A549 (cell line): ENCODE measurements around the gene LZTFL1. TPM values are rescaled to one million over a fixed set of nuclear protein-coding genes. Genes with fewer than 3 reads are reported as not detected.

ENCODE experiments used
- ATAC-seq, 2 experiments: fragments of 200-7000 bp in 1 of 2; fragments of >200 bp in 1 of 2; cut with Nextera tagmentation in 1 of 2; cut with Tn5 transposase in 1 of 2; 3 replicates each; pipeline versions ENCODE4 v1.8.0 to v1.9.1; 2018 to 2020; ENCODE audit warnings: mild to moderate bottlenecking in 1 of 2, moderate library complexity in 1 of 2
- CTCF ChIA-PET: fragments of 300-600 bp; sonication (Branson Sonifier 250); formaldehyde crosslinking; extraction: SDS; loops from one replicate; lab custom pipeline; 2021; ENCODE audit warnings: antibody characterized with exemption, inconsistent platforms; lab: Yijun Ruan, JAX
- POLR2A ChIA-PET: fragments of 350-600 bp; formaldehyde crosslinking; extraction: SDS; loops from one replicate; lab custom pipeline; 2021; ENCODE audit warnings: antibody characterized with exemption, inconsistent platforms; lab: Yijun Ruan, JAX
- DNase-seq, 2 experiments: peaks; one replicate each; pipeline versions ENCODE4 v3.0.0 to v3.0.0-alpha.2; 2011 to 2016; ENCODE audit warnings: low read depth in 1 of 2, low spot score in 1 of 2
- FAIRE-seq: peaks from 2 replicates; lab custom pipeline; 2011; peaks lifted over from hg19 to GRCh38; lab: Jason Lieb, UNC
- H3K27ac ChIP-seq, 2 experiments: fragments of >200 bp; sonication (Bioruptor Twin); formaldehyde crosslinking; 3 replicates each; pipeline ENCODE4 v1.5.1; 2016 to 2017
- H3K4me1 ChIP-seq: fragments of >200 bp; sonication (Bioruptor Twin); formaldehyde crosslinking; 3 replicates; pipeline ENCODE4 v1.6.1; 2016
- H3K4me2 ChIP-seq: fragments of >200 bp; sonication (Bioruptor Twin); formaldehyde crosslinking; 3 replicates; pipeline ENCODE4 v1.6.1; 2016
- H3K4me3 ChIP-seq: fragments of >200 bp; sonication (Bioruptor Twin); formaldehyde crosslinking; 3 replicates; pipeline ENCODE4 v1.5.1; 2016
- H3K9me3 ChIP-seq: fragments of >200 bp; sonication (Bioruptor Twin); formaldehyde crosslinking; 3 replicates; pipeline ENCODE4 v1.6.1; 2016
- CBX2 ChIP-seq: fragments of 200-600 bp; sonication (generic); IDR thresholded peaks from 2 replicates; pipeline ENCODE4 v1.6.1; 2016; ENCODE audit warnings: low read depth, mild to moderate bottlenecking, borderline replicate concordance
- CBX8 ChIP-seq: fragments of 200-600 bp; sonication (generic); IDR thresholded peaks from 2 replicates; pipeline ENCODE4 v1.6.1; 2016
- CTCF ChIP-seq: fragments of >200 bp; sonication (Bioruptor Twin); formaldehyde crosslinking; IDR thresholded peaks from 3 replicates; pipeline ENCODE4 v1.5.1; 2016
- EHMT2 ChIP-seq: fragments of 200-600 bp; sonication (generic); IDR thresholded peaks from 2 replicates; pipeline ENCODE4 v1.6.1; 2016; ENCODE audit warnings: antibody characterized with exemption, low read depth, mild to moderate bottlenecking, moderate library complexity
- ELK1 ChIP-seq: fragments of 150-350 bp; IDR thresholded peaks from 2 replicates; pipeline ENCODE4 v1.6.1; 2014; ENCODE audit warnings: low read depth, mild to moderate bottlenecking, low read length
- EP300 ChIP-seq, 2 experiments: fragments of >200 bp; sonication (Bioruptor Twin); formaldehyde crosslinking; IDR thresholded peaks; 2 replicates in 1 of 2; 3 replicates in 1 of 2; pipeline ENCODE4 v1.6.1; 2016 to 2017
- ESRRA ChIP-seq: fragments of 150-350 bp; IDR thresholded peaks from 2 replicates; pipeline ENCODE4 v1.6.1; 2014; ENCODE audit warnings: mild to moderate bottlenecking, low read length, borderline replicate concordance
- GATA3 ChIP-seq: IDR thresholded peaks from 2 replicates; pipeline ENCODE4 v1.6.1; 2012; ENCODE audit warnings: borderline replicate concordance
- HOXB13 ChIP-seq: fragments of 250-450 bp; sonication (Bioruptor Pico); IDR thresholded peaks from 2 replicates; pipeline ENCODE4 v1.5.0; 2020; ENCODE audit warnings: low read depth, mild to moderate bottlenecking, moderate library complexity
- HOXB5 ChIP-seq: fragments of 250-450 bp; sonication (Bioruptor Pico); IDR thresholded peaks from 2 replicates; pipeline ENCODE4 v1.5.0; 2020; ENCODE audit warnings: mild to moderate bottlenecking, moderate library complexity
- NFE2L2 ChIP-seq: fragments of 150-350 bp; conservative IDR thresholded peaks from 2 replicates; pipeline ENCODE4 v1.6.1; 2014; ENCODE audit warnings: low read length
- PHF8 ChIP-seq: fragments of 200-600 bp; sonication (generic); IDR thresholded peaks from 2 replicates; pipeline ENCODE4 v1.6.1; 2016; ENCODE audit warnings: low read depth, mild to moderate bottlenecking, antibody characterized with exemption, moderate library complexity, borderline replicate concordance
- RAD21 ChIP-seq, 2 experiments: fragments of >200 bp in 1 of 2; sonication (Bioruptor Twin) in 1 of 2; formaldehyde crosslinking in 1 of 2; IDR thresholded peaks in 1 of 2; conservative IDR thresholded peaks in 1 of 2; 2 replicates in 1 of 2; 3 replicates in 1 of 2; pipeline ENCODE4 v1.6.1; 2012 to 2018; ENCODE audit warnings: inconsistent platforms in 1 of 2
- RFX5 ChIP-seq: fragments of 450-650 bp; IDR thresholded peaks from 2 replicates; pipeline ENCODE4 v1.7.1; 2014; ENCODE audit warnings: antibody characterized with exemption, mild to moderate bottlenecking, moderate library complexity
- RNF2 ChIP-seq: fragments of 200-600 bp; sonication (generic); IDR thresholded peaks from 2 replicates; pipeline ENCODE4 v1.6.1; 2016; ENCODE audit warnings: low read depth, mild to moderate bottlenecking, antibody characterized with exemption, moderate library complexity, borderline replicate concordance
- TFCP2L1 ChIP-seq: fragments of 250-450 bp; sonication (Bioruptor Pico); IDR thresholded peaks from 2 replicates; pipeline ENCODE4 v1.5.0; 2021; ENCODE audit warnings: mild to moderate bottlenecking
- TP53 ChIP-seq: fragments of 250-450 bp; sonication (Bioruptor Pico); IDR thresholded peaks from 2 replicates; pipeline ENCODE4 v1.5.0; 2021; ENCODE audit warnings: mild to moderate bottlenecking, moderate library complexity
- ZFP36 ChIP-seq: fragments of 450-650 bp; IDR thresholded peaks from 2 replicates; pipeline ENCODE4 v1.6.1; 2014; ENCODE audit warnings: borderline replicate concordance; ENCODE audit not compliant: partially characterized antibody
- ZSCAN20 ChIP-seq: fragments of 250-450 bp; sonication (Bioruptor Pico); IDR thresholded peaks from 2 replicates; pipeline ENCODE4 v1.8.0; 2022; ENCODE audit warnings: mild to moderate bottlenecking, moderate library complexity
- WGBS: methylation state at CpG from one replicate; pipeline ENCODE4 v1.1.6; 2017; ENCODE audit errors: missing lambda C conversion rate; 5-methylcytosine and 5-hydroxymethylcytosine counted together
- polyA plus RNA-seq, 4 experiments: library from polyadenylated mRNA; depleted of rRNA in 3 of 4; stranded (reverse); fragments of >200 nt; fragmentation: RNase III in 1 of 4; extraction: RNeasy Plus Mini Kit Qiagen cat#74134 plus additional on column Dnase treatment in 1 of 4; gene quantifications; 2 replicates in 3 of 4; 3 replicates in 1 of 4; pipeline ENCODE4 v1.2.3, GENCODE V29; 2011 to 2017
- TF ChIP-seq, protein P1 (sequence below): fragments of 200-600 bp; sonication (generic); IDR thresholded peaks from 2 replicates; pipeline ENCODE4 v1.6.1; 2016; ENCODE audit warnings: antibody characterized with exemption, mild to moderate bottlenecking, moderate library complexity
- TF ChIP-seq, protein P2 (sequence below): IDR thresholded peaks from 2 replicates; pipeline ENCODE4 v1.6.1; 2012
- TF ChIP-seq, protein P3 (sequence below): IDR thresholded peaks from 2 replicates; pipeline ENCODE4 v1.6.1; 2012; ENCODE audit warnings: low read depth, borderline replicate concordance

LZTFL1 gene
- polyA plus RNA-seq, 2 of the 4 experiments (the other 2 are of a cell fraction), result 10.8 to 25.0 TPM

- Histone ChIP-seq H3K4me1 (peaks cover 19% of the 10 kb centered on the region), H3K4me2 (no peak overlapping the region), H3K9me3 (peaks cover 15% of the 10 kb centered on the region; the same call in 2 of the 3 replicates), H3K4me3 (no peak overlapping the region), H3K27ac (no peak overlapping the region)
- ChIA-PET POLR2A (interaction anchor here (0.6 kb wide), 1 partner anchor 179 kb away, joined by 4 read pairs; no protein-coding TSS in a partner anchor), CTCF (interaction anchor here (0.7 to 1.1 kb wide), 2 partner anchors 54 to 113 kb away, joined by 3 read pairs; no protein-coding TSS in a partner anchor)
- DNase-seq, result no peak
- TF ChIP-seq ELK1 (no peak), ESRRA (no peak), ZSCAN20 (CRISPR knock-in tag) (no peak), ZFP36 (no peak), PHF8 (no peak), NFE2L2 (no peak), GATA3 (no peak), TFCP2L1 (no peak), TP53 (CRISPR knock-in tag) (no peak), CBX8 (no peak), CTCF (no peak)
- TF ChIP-seq, protein P1, sequence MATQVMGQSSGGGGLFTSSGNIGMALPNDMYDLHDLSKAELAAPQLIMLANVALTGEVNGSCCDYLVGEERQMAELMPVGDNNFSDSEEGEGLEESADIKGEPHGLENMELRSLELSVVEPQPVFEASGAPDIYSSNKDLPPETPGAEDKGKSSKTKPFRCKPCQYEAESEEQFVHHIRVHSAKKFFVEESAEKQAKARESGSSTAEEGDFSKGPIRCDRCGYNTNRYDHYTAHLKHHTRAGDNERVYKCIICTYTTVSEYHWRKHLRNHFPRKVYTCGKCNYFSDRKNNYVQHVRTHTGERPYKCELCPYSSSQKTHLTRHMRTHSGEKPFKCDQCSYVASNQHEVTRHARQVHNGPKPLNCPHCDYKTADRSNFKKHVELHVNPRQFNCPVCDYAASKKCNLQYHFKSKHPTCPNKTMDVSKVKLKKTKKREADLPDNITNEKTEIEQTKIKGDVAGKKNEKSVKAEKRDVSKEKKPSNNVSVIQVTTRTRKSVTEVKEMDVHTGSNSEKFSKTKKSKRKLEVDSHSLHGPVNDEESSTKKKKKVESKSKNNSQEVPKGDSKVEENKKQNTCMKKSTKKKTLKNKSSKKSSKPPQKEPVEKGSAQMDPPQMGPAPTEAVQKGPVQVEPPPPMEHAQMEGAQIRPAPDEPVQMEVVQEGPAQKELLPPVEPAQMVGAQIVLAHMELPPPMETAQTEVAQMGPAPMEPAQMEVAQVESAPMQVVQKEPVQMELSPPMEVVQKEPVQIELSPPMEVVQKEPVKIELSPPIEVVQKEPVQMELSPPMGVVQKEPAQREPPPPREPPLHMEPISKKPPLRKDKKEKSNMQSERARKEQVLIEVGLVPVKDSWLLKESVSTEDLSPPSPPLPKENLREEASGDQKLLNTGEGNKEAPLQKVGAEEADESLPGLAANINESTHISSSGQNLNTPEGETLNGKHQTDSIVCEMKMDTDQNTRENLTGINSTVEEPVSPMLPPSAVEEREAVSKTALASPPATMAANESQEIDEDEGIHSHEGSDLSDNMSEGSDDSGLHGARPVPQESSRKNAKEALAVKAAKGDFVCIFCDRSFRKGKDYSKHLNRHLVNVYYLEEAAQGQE, result no peak
- TF ChIP-seq, protein P2, sequence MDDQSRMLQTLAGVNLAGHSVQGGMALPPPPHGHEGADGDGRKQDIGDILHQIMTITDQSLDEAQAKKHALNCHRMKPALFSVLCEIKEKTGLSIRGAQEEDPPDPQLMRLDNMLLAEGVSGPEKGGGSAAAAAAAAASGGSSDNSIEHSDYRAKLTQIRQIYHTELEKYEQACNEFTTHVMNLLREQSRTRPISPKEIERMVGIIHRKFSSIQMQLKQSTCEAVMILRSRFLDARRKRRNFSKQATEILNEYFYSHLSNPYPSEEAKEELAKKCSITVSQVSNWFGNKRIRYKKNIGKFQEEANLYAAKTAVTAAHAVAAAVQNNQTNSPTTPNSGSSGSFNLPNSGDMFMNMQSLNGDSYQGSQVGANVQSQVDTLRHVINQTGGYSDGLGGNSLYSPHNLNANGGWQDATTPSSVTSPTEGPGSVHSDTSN, result no peak
- FAIRE-seq, result no peak
- ATAC-seq, result no peak
- WGBS, result 49% methylated on average over 3 of the region's 3 CpGs
Measured at GRCh38 chr3:45816544-45816943, 25.4 kb downstream of the LZTFL1 start.

DNA sequence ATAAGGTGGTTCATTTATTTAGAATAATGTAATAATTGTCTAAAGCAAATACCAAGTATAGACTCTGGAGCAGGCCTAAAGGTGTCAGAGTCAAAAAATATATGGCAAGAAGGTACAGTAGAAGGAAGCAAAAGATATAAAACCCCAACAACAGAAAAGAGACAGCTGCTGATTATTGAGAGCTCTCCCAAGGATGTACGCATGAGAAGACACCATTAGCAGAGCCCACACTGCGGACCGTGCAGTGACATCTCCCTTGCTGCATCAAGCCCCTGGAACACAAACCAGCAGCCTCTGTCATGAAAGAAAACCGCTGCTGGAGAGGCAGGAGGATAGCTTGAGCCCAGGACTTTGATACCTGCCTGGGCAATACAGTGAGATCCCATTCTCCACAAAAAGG, 27.6 kb downstream of the LZTFL1 start:
- Histone ChIP-seq H3K9me3 (peaks cover 15% of the 10 kb centered on the region; the same call in 2 of the 3 replicates), H3K4me2 (no peak overlapping the region), H3K4me3 (no peak overlapping the region), H3K27ac (no peak overlapping the region), H3K4me1 (peaks cover 19% of the 10 kb centered on the region)
- CTCF ChIA-PET, result interaction anchor here (0.9 kb wide), 1 partner anchor 13 kb away, joined by 3 read pairs; no protein-coding TSS in a partner anchor
- no peak for ATAC-seq
- FAIRE-seq, result no peak
- 83% methylated on average over 4 of the region's 4 CpGs for WGBS
- DNase-seq, result no peak
- POLR2A ChIA-PET, result no interaction called here
- TF ChIP-seq RAD21 (conservative IDR thresholded peaks at IDR 0.05 in 1 of 2, IDR thresholded peaks at IDR 0.05 in 1 of 2) (no peak), RFX5 (no peak), HOXB13 (CRISPR knock-in tag) (no peak), CBX2 (no peak), ELK1 (no peak), EHMT2 (no peak), HOXB5 (CRISPR knock-in tag) (no peak), RNF2 (no peak), CTCF (no peak), TP53 (CRISPR knock-in tag) (no peak), EP300 (IDR thresholded peaks at IDR 0.05) (no peak)
- TF ChIP-seq, protein P2, result no peak
- TF ChIP-seq, protein P3, sequence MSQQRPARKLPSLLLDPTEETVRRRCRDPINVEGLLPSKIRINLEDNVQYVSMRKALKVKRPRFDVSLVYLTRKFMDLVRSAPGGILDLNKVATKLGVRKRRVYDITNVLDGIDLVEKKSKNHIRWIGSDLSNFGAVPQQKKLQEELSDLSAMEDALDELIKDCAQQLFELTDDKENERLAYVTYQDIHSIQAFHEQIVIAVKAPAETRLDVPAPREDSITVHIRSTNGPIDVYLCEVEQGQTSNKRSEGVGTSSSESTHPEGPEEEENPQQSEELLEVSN, result no peak
